OCI-LY7 (cell line): Measurements from ENCODE around the gene RAB11FIP4.

Source experiments
- EZH2phosphoT487 ChIP-seq: fragments of 200-600 bp; sonication (generic); IDR thresholded peaks from 2 replicates; pipeline ENCODE4 v1.6.1; 2018; ENCODE audit warnings: low read depth, borderline replicate concordance, mild to moderate bottlenecking, mixed run types, antibody characterized with exemption, low read length, moderate library complexity, mixed read lengths
- TF ChIP-seq, protein P1 (sequence below): fragments of 200-600 bp; sonication (generic); conservative IDR thresholded peaks from 2 replicates; pipeline ENCODE4 v1.5.1; 2014; ENCODE audit warnings: mild to moderate bottlenecking, antibody characterized with exemption, low read length, moderate library complexity, mixed read lengths

DNA sequence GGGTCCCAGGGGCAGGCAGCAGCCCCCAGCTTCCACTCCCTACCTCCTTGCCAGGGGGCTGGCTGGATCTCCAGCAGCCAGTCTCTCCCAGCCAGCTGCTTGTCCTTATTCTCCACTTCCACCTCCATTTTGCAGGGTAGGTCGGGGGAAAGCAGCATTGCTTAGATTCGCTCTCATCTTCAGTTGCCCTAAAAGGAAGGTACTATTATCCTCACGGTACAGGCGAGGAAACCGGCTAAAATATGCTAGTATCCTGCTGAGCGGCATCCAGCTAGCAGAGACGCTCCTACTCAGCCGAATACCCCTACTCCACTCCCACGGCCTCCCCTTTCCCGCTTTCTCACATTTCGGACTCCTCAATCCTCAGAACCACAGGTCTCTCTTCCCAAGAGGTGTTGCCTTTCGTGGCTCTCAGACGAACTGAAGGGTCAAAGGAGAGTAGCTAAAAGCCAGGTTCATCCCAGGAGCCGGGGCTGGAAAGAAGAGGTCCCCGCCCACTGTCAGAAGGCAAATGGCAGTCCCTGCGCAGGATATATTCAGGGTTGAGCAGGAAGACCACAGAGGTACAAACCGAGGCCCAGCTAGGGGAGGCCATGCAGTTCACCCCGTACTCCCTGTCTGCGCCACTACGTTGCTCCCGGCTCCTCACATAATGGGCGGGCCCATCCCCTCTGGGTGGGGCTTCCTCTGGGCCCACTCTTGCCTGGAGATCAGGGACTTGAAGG lies 1.7 kb upstream of the RAB11FIP4 start:
- TF ChIP-seq, protein P1, sequence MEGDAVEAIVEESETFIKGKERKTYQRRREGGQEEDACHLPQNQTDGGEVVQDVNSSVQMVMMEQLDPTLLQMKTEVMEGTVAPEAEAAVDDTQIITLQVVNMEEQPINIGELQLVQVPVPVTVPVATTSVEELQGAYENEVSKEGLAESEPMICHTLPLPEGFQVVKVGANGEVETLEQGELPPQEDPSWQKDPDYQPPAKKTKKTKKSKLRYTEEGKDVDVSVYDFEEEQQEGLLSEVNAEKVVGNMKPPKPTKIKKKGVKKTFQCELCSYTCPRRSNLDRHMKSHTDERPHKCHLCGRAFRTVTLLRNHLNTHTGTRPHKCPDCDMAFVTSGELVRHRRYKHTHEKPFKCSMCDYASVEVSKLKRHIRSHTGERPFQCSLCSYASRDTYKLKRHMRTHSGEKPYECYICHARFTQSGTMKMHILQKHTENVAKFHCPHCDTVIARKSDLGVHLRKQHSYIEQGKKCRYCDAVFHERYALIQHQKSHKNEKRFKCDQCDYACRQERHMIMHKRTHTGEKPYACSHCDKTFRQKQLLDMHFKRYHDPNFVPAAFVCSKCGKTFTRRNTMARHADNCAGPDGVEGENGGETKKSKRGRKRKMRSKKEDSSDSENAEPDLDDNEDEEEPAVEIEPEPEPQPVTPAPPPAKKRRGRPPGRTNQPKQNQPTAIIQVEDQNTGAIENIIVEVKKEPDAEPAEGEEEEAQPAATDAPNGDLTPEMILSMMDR, result peak; percentile 29; the same call in 1 of the 2 replicates
- no peak for TF ChIP-seq EZH2phosphoT487
